NCI-H2196 treated with DMSO at 0.1 percent for 48 hours (cell line): ENCODE measurements around the gene SPACA6.

ENCODE experiments used
- DNase-seq: peaks from one replicate; lab custom pipeline; 2025; ENCODE audit not compliant: unreplicated experiment; lab: John Stamatoyannopoulos, UW

Gene SPACA6

DNA sequence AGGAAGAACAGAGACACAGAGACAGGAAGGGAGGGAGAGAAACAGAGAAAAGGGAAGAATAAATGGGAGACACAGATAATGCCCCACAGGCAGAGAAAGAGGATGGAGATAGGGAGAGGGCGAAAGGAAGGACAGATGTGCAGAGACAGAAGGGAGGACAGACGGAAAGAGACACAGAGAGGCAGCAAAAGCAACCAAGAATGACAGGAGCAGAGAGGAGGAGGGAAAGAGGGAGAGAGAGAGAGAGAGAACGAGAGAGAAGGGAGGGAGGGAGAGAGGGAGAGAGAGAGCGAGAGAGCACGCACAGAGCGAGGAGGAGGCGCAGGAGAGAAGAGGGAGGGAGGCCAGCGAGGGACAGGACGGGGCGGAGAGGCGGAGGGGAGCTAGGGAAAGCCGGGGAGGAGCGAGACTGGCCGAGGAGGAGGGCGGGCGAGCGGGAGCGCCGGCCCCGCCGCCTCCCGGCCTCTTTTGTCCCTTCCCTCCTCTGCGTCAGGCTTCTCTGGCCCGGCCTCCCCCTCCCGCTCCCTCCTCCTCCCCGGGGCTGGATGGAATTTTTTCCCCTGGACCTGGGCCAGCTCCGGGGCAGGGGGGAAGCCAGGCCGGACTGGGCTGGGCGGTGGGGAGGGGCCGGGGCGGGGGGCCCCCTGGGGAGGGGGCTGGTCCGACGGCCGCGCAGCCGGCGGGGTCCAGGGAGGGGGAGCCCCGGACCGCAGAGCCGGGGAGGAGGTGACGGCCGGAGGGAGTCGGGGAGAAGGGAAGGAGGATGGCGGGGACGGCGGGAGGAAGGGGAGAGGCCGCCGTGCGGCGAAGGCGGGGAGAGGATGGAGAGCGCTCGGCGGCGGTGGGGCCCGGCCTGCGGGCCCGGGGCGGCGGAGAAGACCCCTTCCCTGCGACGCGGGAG, 4.2 kb upstream of the SPACA6 start:
- DNase-seq: peak; percentile 86

DNA sequence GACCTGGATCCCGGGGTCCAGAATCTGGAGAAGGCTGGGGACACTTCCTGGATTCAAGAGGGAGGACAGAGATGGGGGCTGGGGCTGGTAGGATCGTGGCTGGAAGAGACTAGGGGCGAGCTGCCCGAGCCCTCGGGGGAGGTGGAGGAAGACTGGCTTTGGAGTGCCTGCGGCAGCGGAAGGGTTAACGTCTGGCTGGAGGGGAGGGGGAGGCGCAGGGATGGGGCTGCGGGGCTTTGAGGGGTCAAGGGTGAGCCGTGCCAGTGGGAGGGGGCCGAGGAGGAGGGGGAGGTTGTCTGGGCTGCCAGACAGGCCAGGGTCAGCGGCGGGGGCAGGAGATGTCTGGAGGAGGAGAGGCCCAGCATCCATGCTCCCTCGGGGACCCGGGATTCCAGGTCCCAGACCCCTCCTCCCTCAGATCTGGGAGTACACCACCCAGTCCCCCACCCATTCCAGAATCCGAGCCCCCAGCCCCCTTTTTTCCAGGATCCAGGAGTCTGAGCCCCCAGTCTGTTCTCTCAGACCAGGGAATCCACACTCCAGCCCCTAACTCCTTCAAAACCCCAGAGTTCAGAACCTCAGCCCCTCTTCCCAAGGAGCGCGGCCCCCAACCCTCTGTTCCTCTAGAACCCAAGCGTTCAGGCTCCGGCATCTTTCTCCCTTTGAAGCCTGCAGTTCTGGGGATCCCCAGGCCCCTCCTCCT, 3.2 kb upstream of the SPACA6 start:
- no peak for DNase-seq

DNA sequence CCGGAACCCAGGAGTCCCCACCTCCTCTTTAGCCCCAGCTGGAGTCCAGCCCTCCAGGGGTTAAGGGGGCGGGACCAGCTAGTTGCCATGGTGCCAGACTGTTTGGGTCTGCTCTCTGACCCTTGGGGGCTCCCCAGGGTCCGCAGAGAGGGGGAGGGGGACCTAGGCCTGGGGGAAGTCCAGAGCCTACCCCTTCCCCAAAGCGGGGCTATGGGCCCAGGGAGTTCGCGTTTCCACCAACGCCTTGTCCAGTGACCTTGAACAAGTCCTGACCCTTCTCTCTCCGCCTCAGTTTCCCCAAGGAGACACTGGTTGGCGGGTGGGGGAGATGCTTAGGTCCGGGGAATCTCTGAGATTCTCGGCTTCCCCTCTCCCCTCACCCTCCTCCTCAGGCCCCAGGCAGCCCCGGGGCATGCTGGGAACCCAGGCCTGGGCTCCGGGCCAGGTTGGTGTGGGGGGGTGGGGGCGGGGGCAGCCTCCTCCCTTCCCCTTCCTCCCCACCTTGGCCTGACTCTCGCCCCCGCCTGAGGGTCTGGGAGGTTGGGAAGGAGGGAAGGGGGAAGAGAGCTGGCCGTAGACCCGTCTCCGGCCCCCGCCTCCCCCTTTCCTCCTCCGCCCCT, 2.6 kb upstream of the SPACA6 start:
- DNase-seq: peak; percentile 38

DNA sequence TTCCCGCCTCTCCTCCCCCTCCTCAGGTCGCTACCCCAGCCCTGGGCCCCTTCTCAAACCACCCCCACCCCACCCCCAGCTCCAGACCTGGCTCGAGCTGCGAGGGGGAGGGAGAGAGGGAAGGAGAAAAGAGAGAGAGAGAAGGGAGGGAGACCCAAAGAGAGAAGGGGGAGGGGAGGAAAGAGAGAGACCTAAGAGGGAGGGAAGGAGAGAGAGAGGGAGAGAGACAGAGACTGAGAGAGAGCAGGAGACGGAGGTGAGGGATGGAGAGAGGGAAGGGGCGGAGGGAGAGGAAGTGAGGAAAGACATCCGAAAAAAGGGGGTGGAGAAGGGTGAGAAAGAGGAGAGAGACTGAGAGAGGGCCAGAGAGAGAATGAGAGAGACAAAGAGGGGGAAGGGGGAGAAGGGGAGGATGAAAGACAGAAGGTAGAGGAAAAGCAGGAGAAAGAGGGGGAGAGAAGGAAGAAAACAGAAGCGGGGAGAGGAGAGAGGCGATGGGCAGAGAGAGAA, 2.0 kb upstream of the SPACA6 start:
- peak; percentile 22 for DNase-seq

DNA sequence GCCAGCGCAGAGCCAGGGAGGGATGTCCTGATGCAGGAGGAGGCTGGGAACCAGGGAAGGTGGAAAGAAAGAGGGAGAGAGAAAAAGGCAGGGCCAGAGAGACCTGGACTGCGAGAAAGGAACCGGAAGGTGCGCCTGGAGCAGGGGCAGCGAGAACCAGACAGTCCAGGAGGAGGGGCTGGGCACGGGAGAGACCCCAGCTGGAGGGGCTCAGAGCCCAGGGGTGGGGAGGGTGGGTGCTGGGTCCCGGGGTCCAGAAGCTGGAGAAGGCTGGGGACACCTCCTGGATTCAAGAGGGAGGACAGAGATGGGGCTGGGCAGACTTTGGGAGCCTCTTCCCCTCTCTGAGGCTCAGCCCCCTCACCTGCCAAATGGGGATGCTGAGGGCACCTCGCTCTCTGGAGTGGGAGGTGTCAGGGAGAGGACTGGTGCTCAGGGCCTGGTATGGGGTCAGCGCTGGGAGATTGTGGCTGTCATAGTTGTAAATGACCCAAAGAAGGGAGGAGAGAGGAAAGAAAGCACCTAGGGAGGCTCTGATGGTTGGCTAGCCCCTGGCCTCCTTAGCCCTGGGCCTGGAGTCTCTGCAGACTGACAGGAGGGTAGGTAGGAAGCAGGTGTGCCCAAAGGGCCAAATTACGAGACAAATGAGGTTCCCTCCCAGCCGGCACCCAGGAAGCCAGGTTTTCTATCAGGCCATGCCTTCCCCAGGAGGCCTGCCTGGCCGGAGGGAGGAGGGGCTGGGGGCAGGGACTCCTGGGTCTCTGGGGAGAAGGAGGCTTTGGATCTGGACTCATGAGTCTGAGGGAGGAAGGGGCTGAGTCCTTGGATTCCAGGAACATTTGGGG, 1.3 kb upstream of the SPACA6 start:
- no peak for DNase-seq

DNA sequence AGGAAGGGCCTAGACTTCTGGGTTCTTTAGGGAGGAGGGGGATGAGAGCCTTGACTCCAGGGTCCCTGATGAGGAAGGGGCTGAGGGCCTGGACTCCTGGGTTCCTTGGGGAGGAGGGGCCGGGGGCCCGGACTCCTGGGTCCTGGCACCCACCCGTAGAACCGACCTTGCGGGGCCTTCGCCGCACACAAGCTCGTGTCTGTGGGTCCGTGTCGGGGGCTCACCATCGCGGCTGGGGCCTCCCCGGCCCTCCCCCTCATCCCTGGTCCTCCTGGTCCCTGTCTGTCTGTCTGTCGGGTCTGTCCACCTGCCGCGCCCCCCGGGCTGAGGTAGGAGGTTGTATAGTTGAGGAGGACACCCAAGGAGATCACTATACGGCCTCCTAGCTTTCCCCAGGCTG, 662 bp upstream of the SPACA6 start:
- DNase-seq: no peak

- no peak for DNase-seq
Measured at GRCh38 chr19:51693819-51694218, 689 bp downstream of the SPACA6 start.

DNA sequence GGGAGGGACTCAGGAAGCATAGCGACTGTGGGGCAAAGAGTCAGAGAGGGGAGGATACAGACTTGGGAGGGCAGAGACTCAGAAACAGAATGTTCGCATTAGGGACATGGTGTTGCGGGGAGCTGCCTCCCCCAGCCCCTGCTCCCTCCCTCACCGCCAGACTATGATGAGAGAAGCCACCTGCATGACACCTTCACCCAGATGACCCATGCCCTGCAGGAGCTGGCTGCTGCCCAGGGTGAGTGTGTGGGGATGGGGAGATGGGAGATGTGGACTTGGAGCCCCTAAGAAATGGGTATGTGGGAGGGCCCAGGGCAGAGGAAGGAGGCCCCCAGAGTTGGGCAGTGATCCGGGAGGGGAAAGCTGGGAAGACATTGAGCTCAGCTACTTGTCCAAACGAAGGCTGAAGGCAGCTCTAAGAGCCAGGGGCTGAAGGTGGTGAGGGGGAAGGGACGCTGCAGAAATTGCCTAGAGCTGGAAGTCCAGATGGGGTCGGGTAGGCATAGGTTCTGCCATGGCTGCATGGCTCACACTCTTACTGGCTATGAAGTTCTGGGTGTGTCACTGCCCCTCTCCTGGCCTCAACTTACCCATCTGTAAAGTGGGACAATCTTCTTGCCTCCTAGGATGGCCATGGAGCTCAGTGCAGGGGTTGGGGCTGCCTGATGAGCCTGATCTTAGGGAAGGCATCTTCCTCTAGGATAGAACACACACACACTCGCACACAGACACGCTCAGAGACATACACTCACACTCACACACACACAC, 1.4 kb downstream of the SPACA6 start:
- no peak for DNase-seq

- no peak for DNase-seq
Measured at GRCh38 chr19:51695088-51695487, 2.0 kb downstream of the SPACA6 start.

DNA sequence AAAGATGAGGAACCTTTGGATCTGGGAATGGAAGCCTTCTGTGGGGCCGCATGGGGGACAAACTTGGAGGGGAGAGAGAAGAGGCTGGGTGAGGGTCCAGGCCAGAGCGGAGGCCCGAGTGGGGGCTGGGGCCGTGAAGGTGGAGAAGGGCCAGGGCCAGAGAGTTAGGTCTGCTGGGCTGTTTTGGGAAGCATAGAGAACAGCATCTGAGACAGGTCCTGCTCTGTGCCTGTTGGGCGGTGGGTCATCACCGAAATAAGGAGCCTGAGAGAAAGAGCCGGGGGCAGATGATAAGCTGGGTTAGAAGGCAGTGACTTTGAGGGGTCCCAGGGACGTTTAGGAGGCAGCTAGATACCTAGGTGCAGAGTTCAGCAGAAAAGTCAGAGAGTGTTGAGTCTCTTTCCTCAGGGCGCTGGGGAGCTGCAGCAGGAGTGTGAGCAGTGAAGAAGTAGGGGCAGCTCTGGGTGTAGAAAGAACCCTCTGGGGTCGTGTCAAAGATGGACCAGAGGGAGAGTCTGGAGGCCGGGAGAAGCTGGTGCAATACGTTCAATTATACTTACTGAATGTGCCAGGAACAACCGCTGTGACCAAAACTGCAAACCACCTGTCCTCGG, 2.7 kb downstream of the SPACA6 start:
- DNase-seq: no peak

GRCh38 chr19:51696606-51697005, 3.5 kb downstream of the SPACA6 start:
- DNase-seq: no peak

DNA sequence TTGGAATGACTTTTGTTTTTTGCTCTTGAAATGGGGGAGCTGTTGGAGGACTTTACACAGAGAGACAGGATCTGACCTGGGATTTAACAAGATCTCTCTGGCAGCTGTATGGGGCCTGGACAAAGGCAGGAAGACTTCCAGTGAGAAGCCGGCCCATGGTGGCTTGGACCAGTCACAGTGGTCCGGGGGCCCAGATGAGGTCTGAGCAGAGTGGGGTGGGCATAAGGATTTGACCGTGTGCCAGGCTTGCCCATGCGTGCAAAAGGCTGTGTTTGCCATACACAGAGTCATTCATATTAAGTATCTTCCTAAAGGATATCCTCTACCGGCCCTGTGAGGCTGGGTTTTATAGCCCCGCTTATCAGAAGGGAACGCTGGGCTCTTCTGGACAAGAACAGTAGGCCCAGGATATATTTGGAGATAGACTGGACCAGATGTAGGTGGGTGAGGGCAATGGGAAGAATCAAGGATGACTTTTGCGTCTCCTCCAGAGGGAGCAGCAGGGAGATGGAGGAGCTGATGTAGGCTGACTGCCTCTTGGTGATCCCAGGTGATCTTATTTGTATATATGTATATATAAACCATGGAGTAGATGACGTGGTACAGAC, 4.1 kb downstream of the SPACA6 start:
- no peak for DNase-seq

DNA sequence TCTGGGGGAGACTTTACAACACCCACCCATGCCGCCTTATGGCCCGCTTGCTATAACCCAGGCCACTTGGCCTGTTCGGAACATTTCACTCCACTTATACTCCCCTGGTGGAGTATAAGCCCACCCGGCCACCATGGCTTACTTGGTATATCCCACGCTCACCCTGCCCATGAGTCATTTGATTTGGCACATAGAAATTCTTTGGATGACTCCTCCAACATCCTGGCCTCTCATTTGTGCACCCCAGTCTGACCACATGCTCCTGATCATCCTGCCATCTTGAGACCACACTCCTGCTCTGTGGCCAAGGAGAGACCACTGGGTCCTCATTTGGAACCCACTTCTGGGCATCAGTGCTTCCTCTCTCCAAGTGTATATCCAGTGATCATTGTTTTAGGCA, 5.2 kb downstream of the SPACA6 start:
- DNase-seq: no peak

- DNase-seq: no peak
Measured at GRCh38 chr19:51699170-51699569, 6.0 kb downstream of the SPACA6 start.

DNA sequence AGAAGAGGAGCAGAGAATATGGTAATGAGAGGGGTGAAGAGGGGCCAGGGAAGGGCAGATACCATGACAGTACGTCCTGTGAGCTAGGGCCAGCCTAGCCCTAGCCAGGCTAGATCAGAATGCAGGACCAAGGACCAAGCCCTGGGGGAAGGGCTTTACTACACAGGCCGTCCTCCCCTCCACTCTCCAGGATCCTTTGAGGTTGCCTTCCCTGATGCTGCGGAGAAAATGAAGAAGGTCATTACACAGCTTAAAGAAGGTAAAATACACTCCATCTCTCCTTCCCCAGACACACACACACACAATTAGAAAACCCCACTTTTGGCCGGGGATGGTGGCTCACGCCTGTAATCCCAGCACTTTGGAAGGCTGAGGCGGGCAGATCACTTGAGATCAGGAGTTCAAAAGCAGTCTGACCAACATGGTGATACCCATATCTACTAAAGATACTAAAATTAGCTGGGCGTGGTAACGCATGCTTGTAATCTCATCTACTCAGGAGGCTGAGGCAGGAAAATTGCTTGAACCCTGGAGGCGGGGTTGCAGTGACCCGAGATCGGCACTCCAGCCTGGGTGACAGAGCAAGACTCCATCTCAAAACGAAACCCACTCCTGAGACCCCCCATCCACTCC, 8.5 kb downstream of the SPACA6 start:
- no peak for DNase-seq

DNA sequence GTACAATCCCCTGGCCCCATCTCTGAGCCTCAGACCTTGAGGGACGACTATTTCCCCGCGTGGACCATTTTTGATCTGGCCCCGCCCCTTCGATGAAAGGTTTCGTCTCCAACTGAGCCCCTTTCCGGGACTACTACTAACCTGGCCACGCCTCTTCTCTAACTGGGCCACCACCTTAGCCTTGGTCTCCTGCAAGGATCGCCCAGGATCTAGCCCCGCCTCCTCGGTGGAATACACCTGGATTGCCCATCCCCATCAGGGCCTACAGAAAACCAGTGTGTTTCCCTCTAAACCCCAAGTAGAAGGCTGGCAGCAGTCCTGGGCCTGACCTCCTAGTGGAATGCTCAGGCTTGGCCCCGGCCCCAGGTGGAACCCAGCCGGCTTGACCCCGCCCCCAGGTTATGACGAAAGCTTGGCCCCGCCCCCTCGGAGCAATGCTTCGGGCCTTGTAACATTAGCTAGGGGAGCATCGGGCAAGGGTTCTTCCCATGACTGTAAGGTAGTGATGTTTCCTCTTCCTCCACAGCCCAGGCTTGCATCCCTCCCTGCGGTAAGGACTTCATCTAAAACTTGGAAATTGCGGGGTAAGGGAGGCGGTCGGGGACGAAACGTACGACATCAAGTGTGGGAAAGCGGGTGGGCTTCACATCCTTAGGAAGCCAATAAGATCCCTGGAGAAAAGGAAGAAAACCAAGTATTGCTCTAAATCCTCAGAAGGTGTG, 9.1 kb downstream of the SPACA6 start:
- DNase-seq: peak; percentile 62

DNA sequence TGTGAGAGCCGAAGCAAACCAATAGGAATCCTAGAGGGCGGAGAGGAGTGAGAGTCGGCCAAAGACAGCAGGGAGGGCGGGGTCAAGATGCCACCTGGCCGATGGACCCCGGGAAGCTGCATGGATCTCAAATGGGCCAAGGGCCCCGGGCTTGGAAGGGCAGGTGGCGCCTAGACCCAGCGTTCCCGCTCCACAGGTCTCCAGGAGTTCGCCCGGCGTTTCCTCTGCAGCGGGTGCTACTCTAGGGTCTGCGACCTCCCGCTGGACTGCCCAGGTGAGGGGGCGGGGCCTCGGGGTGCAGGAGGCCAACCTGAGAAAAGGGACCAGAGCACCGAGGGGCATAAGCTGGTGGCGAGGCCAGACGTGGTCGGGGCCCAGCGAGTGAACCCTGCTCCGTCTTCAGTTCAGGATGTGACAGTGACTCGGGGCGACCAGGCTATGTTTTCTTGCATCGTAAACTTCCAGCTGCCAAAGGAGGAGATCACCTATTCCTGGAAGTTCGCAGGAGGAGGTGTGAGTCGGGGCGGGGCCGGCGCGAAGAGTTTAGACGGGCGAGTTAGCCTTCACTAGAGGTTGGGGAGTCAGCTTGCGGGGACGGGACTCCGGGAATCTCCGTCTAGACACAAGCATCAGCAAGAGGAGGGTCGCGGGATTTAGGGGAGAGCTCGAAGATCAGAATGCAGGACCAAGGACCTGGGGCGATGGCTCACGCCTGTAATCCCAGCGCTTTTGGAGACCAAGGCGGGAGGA, 9.9 kb downstream of the SPACA6 start:
- peak; percentile 10 for DNase-seq
